Measurements from ENCODE around the gene PRDX6. TPM values are rescaled to one million over a fixed set of nuclear protein-coding genes. Genes with fewer than 3 reads are reported as not detected.
A peak's percentile ranks its signal among the peaks of the same experiment; 100 is the strongest.

PRDX6 gene
- total RNA-seq, 4 donors from 2014 or later: 141 to 247 (median 175) TPM

GRCh38 chr1:173444757-173445156, 32.4 kb upstream of the PRDX6 start:
- H3K36me3 ChIP-seq: no peaks in the 10 kb centered on the region
- TF ChIP-seq CTCF (IDR thresholded peaks at IDR 0.05) (no peak), POLR2A (IDR thresholded peaks at IDR 0.05) (no peak)

GRCh38 chr1:173445164-173445563, 32.0 kb upstream of the PRDX6 start:
- Histone ChIP-seq H3K4me3 (no peak overlapping the region), H3K27me3 (no peaks in the 10 kb centered on the region), H3K4me1 (peaks cover 0 to 17% (median 3%) of the 10 kb centered on the region in 3 donors), H3K9me3 (no peaks in the 10 kb centered on the region), H3K27ac (peak overlapping the region in 2 of 4 donors; percentile 36 to 57), H3K36me3 (no peaks in the 10 kb centered on the region)
- no peak for TF ChIP-seq CTCF (IDR thresholded peaks at IDR 0.05)
- TF ChIP-seq POLR2A (IDR thresholded peaks at IDR 0.05): no peak
- WGBS, 2 donors: 66 to 75% methylated on average over 2 of the region's 2 CpGs
- intact Hi-C loops (cut with DNase I): no loop called here
- no peak for DNase-seq

More at GRCh38 chr1:173444757-173445156, 32.4 kb upstream of the PRDX6 start:
- 44 to 65% methylated on average over 1 of the region's 1 CpG for WGBS, 2 donors
- H3K27me3 ChIP-seq: no peaks in the 10 kb centered on the region
- no peak overlapping the region for H3K4me3 ChIP-seq
- no peaks in the 10 kb centered on the region for H3K9me3 ChIP-seq
- H3K27ac ChIP-seq: peak overlapping the region in 2 of 4 donors; percentile 47 to 57
- DNase-seq: no peak
- intact Hi-C loops (cut with DNase I): no loop called here
- H3K4me1 ChIP-seq: peaks cover 0 to 17% (median 3%) of the 10 kb centered on the region in 3 donors

GRCh38 chr1:173445656-173446055, 31.5 kb upstream of the PRDX6 start:
- Histone ChIP-seq H3K36me3 (no peaks in the 10 kb centered on the region), H3K27ac (peak overlapping the region in 2 of 4 donors; percentile 36 to 57), H3K4me1 (peaks cover 0 to 17% (median 3%) of the 10 kb centered on the region in 3 donors), H3K27me3 (no peaks in the 10 kb centered on the region), H3K9me3 (no peaks in the 10 kb centered on the region), H3K4me3 (no peak overlapping the region)
- 88 to 96% methylated on average over 3 of the region's 3 CpGs for WGBS, 2 donors
- intact Hi-C loops (cut with DNase I): no loop called here
- TF ChIP-seq CTCF (IDR thresholded peaks at IDR 0.05) (no peak), POLR2A (IDR thresholded peaks at IDR 0.05) (no peak)
- DNase-seq: no peak

GRCh38 chr1:173447224-173447623, 29.9 kb upstream of the PRDX6 start:
- peaks cover 0 to 23% (median 3%) of the 10 kb centered on the region in 3 donors for H3K4me1 ChIP-seq
- no peak overlapping the region for H3K27ac ChIP-seq
- no peak overlapping the region for H3K4me3 ChIP-seq
- WGBS, 2 donors: 80 to 100% methylated on average over 1 of the region's 1 CpG
- H3K36me3 ChIP-seq: no peaks in the 10 kb centered on the region
- H3K9me3 ChIP-seq: no peaks in the 10 kb centered on the region
- no peak for DNase-seq
- H3K27me3 ChIP-seq: no peaks in the 10 kb centered on the region
- no peak for TF ChIP-seq POLR2A (IDR thresholded peaks at IDR 0.05)
- no peak for TF ChIP-seq CTCF (IDR thresholded peaks at IDR 0.05)
- intact Hi-C loops (cut with DNase I): no loop called here

GRCh38 chr1:173448945-173449344, 28.2 kb upstream of the PRDX6 start:
- WGBS, 2 donors: 94 to 96% methylated on average over 2 of the region's 2 CpGs
- DNase-seq: no peak
- no peaks in the 10 kb centered on the region for H3K36me3 ChIP-seq
- no peak overlapping the region for H3K4me3 ChIP-seq
- intact Hi-C loops (cut with DNase I): no loop called here
- peaks cover 0 to 24% (median 3%) of the 10 kb centered on the region in 3 donors for H3K4me1 ChIP-seq
- no peak for TF ChIP-seq CTCF (IDR thresholded peaks at IDR 0.05)
- TF ChIP-seq POLR2A (IDR thresholded peaks at IDR 0.05): no peak
- no peaks in the 10 kb centered on the region for H3K27me3 ChIP-seq
- no peaks in the 10 kb centered on the region for H3K9me3 ChIP-seq
- H3K27ac ChIP-seq: no peak overlapping the region
